GM18870 (cell line): ENCODE measurements around the gene GATA2.

ENCODE experiments used
- ATAC-seq: cut with Tn5 transposase; IDR thresholded peaks from one replicate; pipeline ENCODE4 v1.9.1; 2021; ENCODE audit warnings: moderate library complexity; ENCODE audit not compliant: unreplicated experiment

The GATA2 gene

GRCh38 chr3:128488636-128488990 lies 4.4 kb downstream of the GATA2 start:
- no peak for ATAC-seq

DNA sequence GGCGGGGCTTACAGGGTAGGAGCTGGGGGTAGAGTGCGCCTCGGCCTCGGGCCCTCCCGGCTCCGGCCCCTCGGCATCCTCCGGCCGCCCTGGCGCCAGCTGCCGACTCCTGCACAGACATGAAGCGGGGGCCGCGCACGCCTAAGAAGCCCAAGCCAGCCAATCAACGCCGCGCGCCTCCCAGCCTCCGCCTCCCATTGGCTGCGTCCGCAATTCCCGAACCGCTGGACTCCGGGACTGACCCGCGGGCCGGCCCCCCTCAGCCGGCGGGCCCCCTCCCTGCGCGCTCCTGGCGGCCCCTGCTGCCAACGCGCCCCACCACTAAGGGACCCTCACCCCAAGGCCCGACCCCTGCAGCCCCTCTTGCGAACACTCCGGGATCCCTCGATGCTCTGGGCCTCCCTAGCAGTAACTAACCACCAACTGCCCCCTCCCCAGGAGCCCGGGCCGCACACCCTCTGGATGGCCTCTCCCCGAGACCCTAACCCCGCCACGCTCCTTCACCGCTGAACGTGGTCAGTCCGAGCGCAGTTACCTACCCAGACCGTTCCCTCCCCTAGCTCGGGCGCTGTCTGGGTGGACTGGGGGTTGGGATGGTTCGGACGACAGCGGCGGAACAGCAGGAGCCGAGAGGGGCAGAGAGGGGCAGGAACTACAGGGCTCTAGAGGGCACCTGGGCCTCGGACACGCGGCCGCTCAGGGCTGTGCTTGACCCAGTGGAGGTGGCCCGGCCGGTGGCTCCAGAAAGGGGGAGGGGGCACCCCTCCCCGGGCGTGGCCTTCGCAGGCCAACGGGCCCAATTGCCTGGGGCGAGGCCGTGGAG lies 5.0 kb downstream of the GATA2 start:
- ATAC-seq = no peak

DNA sequence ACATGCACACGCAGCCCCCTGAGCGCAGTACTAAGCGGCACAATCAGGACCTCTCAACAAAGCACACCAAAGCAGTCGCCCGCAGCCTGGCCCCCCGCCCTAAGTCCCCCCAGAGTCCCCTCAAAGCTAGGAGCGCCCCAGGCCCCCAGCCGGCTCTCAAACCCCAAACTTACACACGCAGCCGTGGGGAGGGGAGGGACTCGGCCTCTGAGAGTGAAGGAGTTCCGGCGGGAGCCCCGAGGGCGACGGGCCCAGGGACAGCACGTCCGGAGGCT lies 5.5 kb downstream of the GATA2 start:
- no peak for ATAC-seq

DNA sequence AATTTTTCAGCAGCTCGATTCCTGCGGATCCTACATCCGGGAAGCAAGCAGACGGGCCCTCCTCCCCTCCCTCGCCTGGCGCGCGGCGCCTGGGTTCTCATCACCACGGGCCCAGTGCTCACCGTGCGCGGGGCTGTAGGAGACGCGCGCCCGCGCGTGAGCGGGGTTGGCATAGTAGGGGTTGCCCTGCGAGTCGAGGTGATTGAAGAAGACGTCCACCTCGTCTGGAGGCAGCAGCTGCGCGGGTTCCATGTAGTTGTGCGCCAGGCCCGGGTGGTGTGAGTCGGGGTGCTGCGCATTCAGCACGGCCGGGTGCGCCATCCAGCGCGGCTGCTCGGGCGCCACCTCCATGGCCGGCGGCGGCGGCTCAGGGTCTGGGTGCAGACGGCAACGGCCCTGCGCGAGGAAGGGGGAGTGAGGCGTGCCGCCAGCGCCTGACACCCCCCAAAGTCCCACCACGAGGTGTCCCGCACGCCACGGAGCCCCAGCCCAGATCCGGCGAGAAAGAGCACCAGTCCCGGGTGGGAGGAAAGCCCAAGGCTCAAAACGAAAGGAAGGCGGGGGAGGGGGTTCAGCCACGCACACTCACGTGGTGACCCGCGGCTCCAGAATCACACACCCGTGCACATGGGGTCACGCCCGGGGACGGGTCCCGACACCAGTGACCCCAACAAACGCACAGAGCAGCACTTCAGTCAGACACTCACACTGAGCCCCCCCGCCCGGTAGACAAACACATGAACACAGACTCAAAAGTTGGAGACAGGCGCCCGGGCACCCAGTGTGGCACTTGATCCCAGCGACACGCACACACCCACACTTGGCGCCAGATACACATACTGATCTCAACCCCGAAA lies 6.1 kb downstream of the GATA2 start:
- no peak for ATAC-seq

- ATAC-seq = no peak
These were observed 6.8 kb downstream of the GATA2 start for GRCh38 chr3:128486205-128486628.

DNA sequence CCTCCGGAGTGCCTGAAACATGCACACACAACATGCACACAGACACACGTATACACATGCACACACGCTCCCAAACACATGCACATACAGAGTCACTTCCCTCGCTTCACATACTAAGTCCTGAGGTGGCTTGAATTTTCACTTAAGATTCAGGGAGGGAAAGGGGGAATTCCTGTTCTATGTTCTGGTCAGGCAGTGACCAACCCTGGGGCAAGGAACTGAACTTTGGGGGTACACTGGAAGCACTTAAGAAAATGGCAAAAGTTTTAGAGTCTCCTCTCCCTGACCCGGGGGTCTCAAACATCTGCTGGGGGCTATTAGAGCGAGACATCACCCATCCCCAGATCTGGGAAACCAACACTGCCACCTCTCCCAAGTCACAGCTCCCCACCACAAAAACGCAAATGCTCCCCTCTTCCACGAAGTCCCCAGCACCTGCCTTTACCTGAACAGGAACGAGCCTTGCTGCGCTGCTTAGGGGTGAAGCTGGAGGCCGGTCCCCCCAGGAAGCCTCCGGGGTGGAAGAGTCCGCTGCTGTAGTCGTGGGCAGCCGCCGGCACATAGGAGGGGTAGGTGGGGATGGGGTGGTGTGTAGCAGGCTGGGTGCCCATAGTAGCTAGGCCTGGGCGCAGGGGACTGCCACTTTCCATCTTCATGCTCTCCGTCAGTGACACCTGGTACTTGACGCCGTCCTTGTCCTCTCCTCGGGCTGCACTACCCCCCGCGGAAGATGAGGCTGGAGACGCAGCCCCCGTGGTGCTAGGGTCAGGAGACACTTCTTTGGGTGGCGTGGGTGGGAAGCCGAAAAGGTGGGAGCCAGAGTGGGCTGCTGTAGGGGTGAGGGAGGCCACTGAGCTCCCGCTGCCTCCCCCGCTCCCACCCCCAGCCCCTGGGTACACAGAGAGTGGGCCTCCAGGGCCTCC lies 7.5 kb downstream of the GATA2 start:
- no peak for ATAC-seq

DNA sequence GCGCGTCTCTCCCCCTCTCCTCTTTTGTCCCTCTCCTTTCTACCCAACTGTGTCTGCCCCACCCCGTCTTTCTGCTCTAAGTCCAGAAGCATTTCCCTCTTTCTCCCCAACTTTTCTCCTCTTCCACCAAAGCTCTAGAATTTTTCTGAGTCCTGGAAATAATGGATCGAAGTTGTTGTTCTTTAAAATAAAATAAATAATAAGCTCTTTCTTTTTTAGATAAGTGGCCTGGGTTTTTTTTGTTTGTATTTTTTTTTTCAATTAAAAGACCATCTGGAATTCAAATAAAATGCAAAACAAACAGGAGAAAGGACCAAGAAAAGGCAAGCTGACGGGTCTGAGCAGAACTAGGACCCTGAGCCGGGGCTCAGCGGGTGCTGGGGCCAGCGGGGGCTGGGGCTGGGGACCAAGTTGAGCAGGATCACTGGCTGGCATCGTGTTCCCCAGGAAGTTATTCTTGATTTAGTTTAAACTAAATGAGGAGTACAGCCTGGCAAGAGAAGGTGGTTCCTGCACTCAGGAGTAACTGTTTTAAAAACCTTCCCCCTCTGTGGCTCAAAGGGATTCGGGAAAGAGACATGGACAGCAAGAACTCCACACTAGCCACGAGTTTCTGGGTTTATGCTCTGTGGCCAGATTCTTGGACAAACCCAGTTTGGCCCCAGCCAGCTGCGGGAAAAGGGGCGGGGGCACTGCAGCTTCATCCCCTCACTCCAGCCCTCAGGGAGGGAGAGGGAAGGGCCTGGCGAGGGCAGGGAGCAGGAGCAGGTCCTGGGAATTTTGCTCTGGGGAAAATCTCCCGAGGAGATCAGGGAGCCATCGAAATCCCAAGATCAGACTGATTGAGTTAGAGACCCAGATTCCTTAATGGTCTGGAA lies 8.4 kb downstream of the GATA2 start:
- no peak for ATAC-seq

GRCh38 chr3:128483657-128484403 lies 9.2 kb downstream of the GATA2 start:
- ATAC-seq = no peak

GRCh38 chr3:128482666-128483656 lies 10.0 kb downstream of the GATA2 start:
- no peak for ATAC-seq

GRCh38 chr3:128482175-128482574 lies 10.8 kb downstream of the GATA2 start:
- ATAC-seq = no peak

- no peak for ATAC-seq
These were observed 11.5 kb downstream of the GATA2 start for GRCh38 chr3:128481438-128481942.

DNA sequence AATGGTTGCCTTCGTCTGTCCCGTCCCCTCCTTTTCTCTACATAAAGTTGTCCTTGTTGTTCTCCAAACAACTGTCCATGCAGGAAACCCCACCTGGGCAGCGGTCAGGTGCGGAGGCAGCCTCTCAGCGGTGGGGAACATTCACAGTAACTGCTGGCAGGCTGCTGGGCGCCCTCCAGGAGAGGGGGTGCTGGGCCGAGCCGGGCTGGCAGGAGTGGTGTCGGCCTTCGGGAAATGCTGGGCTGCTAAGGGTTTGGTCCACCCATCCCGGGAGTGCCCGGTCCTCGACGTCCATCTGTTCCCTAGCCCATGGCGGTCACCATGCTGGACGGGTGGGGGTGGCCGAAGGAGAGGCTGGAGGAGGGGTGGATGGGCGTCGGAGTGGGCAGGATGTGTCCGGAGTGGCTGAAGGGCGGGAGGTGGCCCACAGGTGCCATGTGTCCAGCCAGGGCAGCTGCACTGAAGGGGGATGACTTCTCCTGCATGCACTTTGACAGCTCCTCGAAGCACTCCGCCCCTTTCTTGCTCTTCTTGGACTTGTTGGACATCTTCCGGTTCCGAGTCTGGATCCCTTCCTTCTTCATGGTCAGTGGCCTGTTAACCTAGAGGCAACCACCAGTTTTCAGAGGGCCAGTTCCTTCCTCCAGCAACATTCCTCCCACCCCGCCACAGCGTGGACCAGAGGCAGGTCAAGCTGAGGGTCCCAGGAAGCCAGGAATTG lies 12.1 kb downstream of the GATA2 start:
- no peak for ATAC-seq

DNA sequence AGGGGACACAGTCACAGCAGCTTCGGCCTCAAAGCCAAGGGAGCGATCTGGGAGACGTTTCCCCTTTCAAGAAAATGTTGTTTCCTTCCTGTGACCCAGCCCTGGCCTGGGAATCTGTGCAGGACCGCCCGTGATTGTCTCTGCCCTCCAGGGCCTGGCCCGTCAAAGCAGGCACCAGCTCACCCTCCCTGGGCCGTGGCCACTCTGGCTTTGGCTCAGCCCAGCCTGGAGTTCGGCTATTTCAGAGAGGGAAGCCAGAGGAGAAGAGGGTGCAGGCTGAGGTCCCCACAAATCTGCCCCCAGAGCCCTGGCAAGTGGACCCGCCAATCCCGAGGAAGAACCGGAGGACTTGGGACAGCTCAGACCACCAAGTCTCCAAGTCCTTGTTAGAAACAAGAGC lies 12.7 kb downstream of the GATA2 start:
- ATAC-seq = no peak

DNA sequence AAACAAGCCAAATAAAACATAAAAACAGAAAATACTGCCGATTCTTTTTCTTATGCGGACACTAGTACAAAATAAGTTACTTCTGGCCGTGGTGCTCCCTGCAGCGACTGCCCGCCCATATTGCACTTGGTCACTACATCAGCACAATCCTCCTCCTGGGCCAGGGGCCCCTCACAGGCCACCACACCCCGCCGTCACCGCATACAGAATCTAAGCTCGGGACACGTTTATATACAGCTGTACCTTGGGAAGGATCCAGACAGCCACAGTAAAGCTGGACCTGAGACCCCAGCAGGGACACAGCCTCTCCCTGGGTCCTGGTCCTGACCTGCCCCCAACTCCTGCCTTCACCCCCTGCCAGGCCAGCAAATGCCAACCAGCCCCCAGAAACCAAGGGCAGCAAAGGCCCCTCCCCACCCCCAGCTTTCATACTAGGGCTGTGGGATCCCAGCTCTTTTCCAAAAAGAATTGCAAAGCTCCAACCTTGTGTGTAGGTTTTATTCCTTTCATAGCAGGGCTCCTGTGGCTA lies 13.4 kb downstream of the GATA2 start:
- ATAC-seq = no peak

DNA sequence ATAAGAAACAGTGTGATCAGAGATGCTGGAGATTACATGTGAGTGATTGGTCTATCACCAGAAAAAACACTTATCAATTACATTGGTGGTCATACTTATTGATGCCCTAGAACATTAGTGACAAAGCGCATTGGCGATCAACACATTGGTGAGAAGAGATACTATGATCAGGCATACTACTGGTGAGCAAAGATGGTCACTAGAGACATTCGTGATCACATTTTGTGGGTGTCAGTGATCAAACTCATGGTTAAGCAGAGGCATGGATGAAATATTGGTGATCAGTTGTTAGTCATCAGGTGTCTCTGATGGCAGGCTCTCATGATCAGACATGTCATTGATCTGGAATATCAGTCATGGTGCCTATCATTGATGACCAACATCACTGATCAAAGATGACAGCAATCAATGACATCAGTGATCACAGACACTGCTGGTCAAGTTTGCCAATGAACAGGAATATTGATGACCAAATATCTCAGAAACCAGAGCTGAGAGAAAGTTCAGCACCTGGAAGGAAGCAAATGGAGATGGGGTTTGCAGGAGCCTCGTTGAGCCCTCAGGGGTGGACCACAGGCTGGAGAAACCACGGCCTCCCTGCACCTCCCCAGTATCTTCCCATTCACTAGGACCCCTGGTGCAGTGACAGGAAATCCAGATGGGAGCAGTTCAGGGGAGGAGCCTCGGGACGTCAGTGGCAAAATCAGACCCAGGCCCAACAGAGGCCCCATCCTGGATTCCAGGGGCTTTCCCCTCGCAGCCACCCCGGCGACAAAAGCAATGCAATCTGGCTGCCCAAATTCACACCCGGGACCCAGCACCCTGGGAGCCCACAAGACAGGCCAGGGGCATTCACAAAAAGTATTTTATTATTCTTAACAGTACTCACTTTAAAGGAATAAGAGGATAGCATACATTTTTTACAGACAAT lies 14.2 kb downstream of the GATA2 start:
- ATAC-seq = no peak

DNA sequence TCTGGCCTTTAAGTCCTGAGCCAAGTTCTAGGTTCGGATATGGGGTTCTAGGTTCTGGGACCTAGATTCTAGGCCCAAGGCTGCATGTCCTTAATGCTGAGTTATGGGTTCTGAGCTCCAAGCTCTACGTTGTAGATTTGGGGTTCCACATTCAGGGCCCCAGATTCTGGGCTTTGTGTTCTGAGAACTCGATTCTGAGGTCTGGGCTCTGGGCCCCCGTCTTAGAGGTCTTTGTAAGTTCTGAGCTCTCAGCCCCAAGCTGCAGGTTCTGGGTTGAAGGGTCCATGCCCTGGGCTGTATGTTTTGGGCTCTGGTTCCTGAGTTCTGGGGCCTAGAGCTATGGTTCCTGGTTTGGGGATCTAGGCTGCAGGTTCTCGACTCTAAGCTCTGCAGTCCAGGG lies 16.3 kb downstream of the GATA2 start:
- no peak for ATAC-seq
